Measurements from ENCODE around the gene RILP. TPM values are rescaled to one million over a fixed set of nuclear protein-coding genes. Genes with fewer than 3 reads are reported as not detected.

Gene RILP
- total and polyA plus RNA-seq, 2 donors (not counting 1 experiment from before 2014, with no cell fraction given), result 7.4 to 12.4 TPM

- Histone ChIP-seq H3K9ac (ENCODE audit: insufficient read depth, low read length) (no peak overlapping the region), H3K4me2 (ENCODE audit: extremely low read depth, insufficient read depth, low read length) (no peak overlapping the region), H3K36me3 (ENCODE audit: control insufficient read depth, insufficient read depth, low read length) (no peaks in the 10 kb centered on the region), H3K4me3 (replicated peaks in 1 of 4; ENCODE audit: control extremely low read depth in 1 of 4, insufficient read depth in 1 of 4, low read depth in 3 of 4, low read length in 4 of 4) (no peak overlapping the region), H3K9me3 (ENCODE audit: control insufficient read depth, insufficient read depth, low read depth, low read length) (no peaks in the 10 kb centered on the region), H3K27me3 (ENCODE audit: control insufficient read depth, insufficient read depth, low read length) (no peaks in the 10 kb centered on the region), H3K27ac (ENCODE audit: insufficient read depth, low read length) (no peak overlapping the region), H2AFZ (ENCODE audit: low read length) (no peak overlapping the region), H4K20me1 (ENCODE audit: control insufficient read depth, extremely low read depth, insufficient read depth, low read length) (no peaks in the 10 kb centered on the region), H3K4me1 (ENCODE audit: control insufficient read depth, extremely low read depth, insufficient read depth, low read length) (no peaks in the 10 kb centered on the region), H3K79me2 (ENCODE audit: control insufficient read depth, insufficient read depth, low read length) (no peaks in the 10 kb centered on the region)
- DNase-seq (ENCODE audit: low read depth in 2 of 2), result no peak
- TF ChIP-seq CTCF (conservative IDR thresholded peaks at IDR 0.05 in 1 of 2, IDR thresholded peaks at IDR 0.05 in 1 of 2; ENCODE audit: low read depth in 1 of 2, low read length in 2 of 2), result no peak
- no peak for TF ChIP-seq EZH2 (IDR thresholded peaks at IDR 0.05; ENCODE audit: low read length, missing control alignments)
Observed at GRCh38 chr17:1636732-1637285, 12.9 kb downstream of the RILP start.

- no peak overlapping the region for H3K27ac ChIP-seq (ENCODE audit: insufficient read depth, low read length)
- DNase-seq (ENCODE audit: low read depth in 2 of 2), result no peak
- TF ChIP-seq CTCF (conservative IDR thresholded peaks at IDR 0.05 in 1 of 2, IDR thresholded peaks at IDR 0.05 in 1 of 2; ENCODE audit: low read depth in 1 of 2, low read length in 2 of 2) (no peak), EZH2 (IDR thresholded peaks at IDR 0.05; ENCODE audit: low read length, missing control alignments) (no peak)
Observed at GRCh38 chr17:1635675-1636465, 13.8 kb downstream of the RILP start.

GRCh38 chr17:1634841-1635650 lies 14.6 kb downstream of the RILP start:
- no peak for TF ChIP-seq CTCF (conservative IDR thresholded peaks at IDR 0.05 in 1 of 2, IDR thresholded peaks at IDR 0.05 in 1 of 2; ENCODE audit: low read depth in 1 of 2, low read length in 2 of 2)
- no peak for TF ChIP-seq EZH2 (IDR thresholded peaks at IDR 0.05; ENCODE audit: low read length, missing control alignments)
- Histone ChIP-seq H3K9ac (ENCODE audit: insufficient read depth, low read length) (no peak overlapping the region), H3K4me3 (replicated peaks in 1 of 4; ENCODE audit: control extremely low read depth in 1 of 4, insufficient read depth in 1 of 4, low read depth in 3 of 4, low read length in 4 of 4) (no peak overlapping the region), H3K27ac (ENCODE audit: insufficient read depth, low read length) (no peak overlapping the region), H2AFZ (ENCODE audit: low read length) (no peak overlapping the region), H3K4me1 (ENCODE audit: control insufficient read depth, extremely low read depth, insufficient read depth, low read length) (no peaks in the 10 kb centered on the region), H4K20me1 (ENCODE audit: control insufficient read depth, extremely low read depth, insufficient read depth, low read length) (no peaks in the 10 kb centered on the region), H3K9me3 (ENCODE audit: control insufficient read depth, insufficient read depth, low read depth, low read length) (no peaks in the 10 kb centered on the region), H3K27me3 (ENCODE audit: control insufficient read depth, insufficient read depth, low read length) (no peaks in the 10 kb centered on the region), H3K79me2 (ENCODE audit: control insufficient read depth, insufficient read depth, low read length) (no peaks in the 10 kb centered on the region), H3K36me3 (ENCODE audit: control insufficient read depth, insufficient read depth, low read length) (no peaks in the 10 kb centered on the region), H3K4me2 (ENCODE audit: extremely low read depth, insufficient read depth, low read length) (no peak overlapping the region)
- DNase-seq (ENCODE audit: low read depth in 2 of 2), result no peak

More at GRCh38 chr17:1635675-1636465, 13.8 kb downstream of the RILP start:
- Histone ChIP-seq H3K36me3 (ENCODE audit: control insufficient read depth, insufficient read depth, low read length) (no peaks in the 10 kb centered on the region), H2AFZ (ENCODE audit: low read length) (no peak overlapping the region), H3K4me1 (ENCODE audit: control insufficient read depth, extremely low read depth, insufficient read depth, low read length) (no peaks in the 10 kb centered on the region), H3K9me3 (ENCODE audit: control insufficient read depth, insufficient read depth, low read depth, low read length) (no peaks in the 10 kb centered on the region), H3K79me2 (ENCODE audit: control insufficient read depth, insufficient read depth, low read length) (no peaks in the 10 kb centered on the region), H3K4me3 (replicated peaks in 1 of 4; ENCODE audit: control extremely low read depth in 1 of 4, insufficient read depth in 1 of 4, low read depth in 3 of 4, low read length in 4 of 4) (no peak overlapping the region), H3K27me3 (ENCODE audit: control insufficient read depth, insufficient read depth, low read length) (no peaks in the 10 kb centered on the region), H4K20me1 (ENCODE audit: control insufficient read depth, extremely low read depth, insufficient read depth, low read length) (no peaks in the 10 kb centered on the region), H3K9ac (ENCODE audit: insufficient read depth, low read length) (no peak overlapping the region), H3K4me2 (ENCODE audit: extremely low read depth, insufficient read depth, low read length) (no peak overlapping the region)
